ENCODE data around the gene UBXN2A. TPM values are rescaled to one million over a fixed set of nuclear protein-coding genes. Genes with fewer than 3 reads are reported as not detected.

UBXN2A gene
- polyA plus RNA-seq, 3 donors: 2.0 to 6.8 (median 5.5) TPM

DNA sequence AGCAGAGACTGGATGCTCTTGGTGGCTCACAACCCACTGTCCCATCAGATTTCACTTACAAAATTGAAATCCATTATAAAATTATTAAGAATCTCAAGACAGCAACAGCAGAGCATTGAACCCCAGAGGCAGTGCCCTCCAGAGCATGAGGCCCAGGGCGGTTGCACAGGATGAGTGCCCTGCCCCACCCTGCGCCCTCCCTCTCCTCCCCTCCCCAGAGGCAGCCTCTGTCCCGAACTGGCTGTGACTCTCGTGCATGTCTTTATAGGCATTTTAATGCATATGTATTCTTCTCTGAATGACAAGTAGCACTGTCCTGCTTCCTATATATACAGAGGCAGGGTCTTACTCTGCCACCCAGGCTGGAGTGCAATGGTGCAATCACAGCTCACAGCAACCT, 80.0 kb downstream of the UBXN2A start:
- H3K4me2 ChIP-seq (replicated peaks; ENCODE audit: extremely low read depth, low read length, poor library complexity, severe bottlenecking): no peak overlapping the region
- H3K4me3 ChIP-seq (replicated peaks in 1 of 3; ENCODE audit: low read depth in 2 of 3, low read length in 3 of 3): no peak overlapping the region
- no peak for TF ChIP-seq CTCF (IDR thresholded peaks at IDR 0.05)
- no peak overlapping the region for H3K27ac ChIP-seq (ENCODE audit: low read depth in 1 of 2, low read length in 2 of 2)
- no peaks in the 10 kb centered on the region for H3K9me3 Mint-ChIP-seq
- intact Hi-C loops (cut with micrococcal nuclease): no loop called here
- H3K36me3 ChIP-seq (replicated peaks in 1 of 2; ENCODE audit: control insufficient read depth in 1 of 2, insufficient read depth in 2 of 2, low read length in 2 of 2): peaks cover 4 to 9% of the 10 kb centered on the region in 2 donors
- no peak for DNase-seq
- no peak overlapping the region for H3K9ac ChIP-seq (ENCODE audit: insufficient read depth, low read length, poor library complexity, severe bottlenecking)
- no peak overlapping the region for H2AFZ ChIP-seq (ENCODE audit: insufficient read depth, low read depth, low read length, poor library complexity, severe bottlenecking)
- no peaks in the 10 kb centered on the region for H3K4me1 Mint-ChIP-seq
- no peaks in the 10 kb centered on the region for H3K27me3 ChIP-seq (ENCODE audit: control insufficient read depth in 2 of 2, insufficient read depth in 2 of 2, low read length in 2 of 2)
- no peaks in the 10 kb centered on the region for H4K20me1 ChIP-seq (ENCODE audit: insufficient read depth, low read length)
- WGBS (ENCODE audit: insufficient coverage): no CpG with 5 or more reads among the region's 4 CpGs
- no peak overlapping the region for H3K4me3 Mint-ChIP-seq
- H3K27ac Mint-ChIP-seq: no peak overlapping the region
- peaks cover 17 to 19% of the 10 kb centered on the region in 2 donors for H3K36me3 Mint-ChIP-seq
- H3K79me2 ChIP-seq (ENCODE audit: insufficient read depth, low read length): no peaks in the 10 kb centered on the region
- no peaks in the 10 kb centered on the region for H3K4me1 ChIP-seq (ENCODE audit: control insufficient read depth in 1 of 2, insufficient read depth in 2 of 2, low read length in 2 of 2)
- H3K9me3 ChIP-seq (replicated peaks in 1 of 2; ENCODE audit: control insufficient read depth in 1 of 2, insufficient read depth in 1 of 2, low read length in 2 of 2): no peaks in the 10 kb centered on the region
- peaks cover 0 to 3% (median 0%) of the 10 kb centered on the region in 3 donors for H3K27me3 Mint-ChIP-seq (ENCODE audit: low read depth in 3 of 3)

- Mint-ChIP-seq H3K27ac (no peak overlapping the region), H3K36me3 (peaks cover 20 to 24% of the 10 kb centered on the region in 2 donors), H3K9me3 (no peaks in the 10 kb centered on the region), H3K4me1 (no peaks in the 10 kb centered on the region), H3K27me3 (ENCODE audit: low read depth in 3 of 3) (peaks cover 0 to 3% (median 2%) of the 10 kb centered on the region in 3 donors), H3K4me3 (no peak overlapping the region)
- intact Hi-C loops (cut with micrococcal nuclease): no loop called here
- no peak for TF ChIP-seq CTCF (IDR thresholded peaks at IDR 0.05)
- H3K4me2 ChIP-seq (replicated peaks; ENCODE audit: extremely low read depth, low read length, poor library complexity, severe bottlenecking): no peak overlapping the region
- no peaks in the 10 kb centered on the region for H3K4me1 ChIP-seq (ENCODE audit: control insufficient read depth in 1 of 2, insufficient read depth in 2 of 2, low read length in 2 of 2)
- H3K27me3 ChIP-seq (ENCODE audit: control insufficient read depth in 2 of 2, insufficient read depth in 2 of 2, low read length in 2 of 2): no peaks in the 10 kb centered on the region
- no peak overlapping the region for H2AFZ ChIP-seq (ENCODE audit: insufficient read depth, low read depth, low read length, poor library complexity, severe bottlenecking)
- H3K36me3 ChIP-seq (replicated peaks in 1 of 2; ENCODE audit: control insufficient read depth in 1 of 2, insufficient read depth in 2 of 2, low read length in 2 of 2): peaks cover 4 to 9% of the 10 kb centered on the region in 2 donors
- DNase-seq: peak in 1 of 3 donors; percentile 4
- no peaks in the 10 kb centered on the region for H4K20me1 ChIP-seq (ENCODE audit: insufficient read depth, low read length)
- WGBS (ENCODE audit: insufficient coverage): 94% methylated on average over 14 of the region's 19 CpGs
- no peak overlapping the region for H3K27ac ChIP-seq (ENCODE audit: low read depth in 1 of 2, low read length in 2 of 2)
- H3K9me3 ChIP-seq (replicated peaks in 1 of 2; ENCODE audit: control insufficient read depth in 1 of 2, insufficient read depth in 1 of 2, low read length in 2 of 2): no peaks in the 10 kb centered on the region
- H3K4me3 ChIP-seq (replicated peaks in 1 of 3; ENCODE audit: low read depth in 2 of 3, low read length in 3 of 3): no peak overlapping the region
- H3K9ac ChIP-seq (ENCODE audit: insufficient read depth, low read length, poor library complexity, severe bottlenecking): no peak overlapping the region
- H3K79me2 ChIP-seq (ENCODE audit: insufficient read depth, low read length): no peaks in the 10 kb centered on the region
These were observed 81.1 kb downstream of the UBXN2A start for GRCh38 chr2:24021122-24021998.

Measured in CD14-positive monocyte (primary cell).